LHCN-M2 (cell line): ENCODE data around the gene ABL2. TPM values are rescaled to one million over a fixed set of nuclear protein-coding genes. Genes with fewer than 3 reads are reported as not detected.

Experiments
- DNase-seq: peaks from one replicate; pipeline ENCODE4 v3.0.0-alpha.2; 2012; ENCODE audit warnings: low read depth
- total RNA-seq: library from RNA; depleted of rRNA; stranded (reverse); fragments of >200 nt; gene quantifications from 2 replicates; pipeline ENCODE4 v1.2.3, GENCODE V29; 2014; rRNA removed

Gene ABL2
- total RNA-seq, 1 experiment from 2014 or later: 61.8 TPM

- DNase-seq: no peak
Observed at GRCh38 chr1:179052776-179053175, 176.7 kb downstream of the ABL2 start.

Other genes starting within 250 kb of the ABL2 start
- gene FAM20B, start 203.8 kb downstream of the ABL2 start, total RNA-seq: 34.8 and 37.0 TPM in 2 replicates
- 47.1 and 54.6 TPM in 2 replicates for gene TOR3A, start 147.6 kb downstream of the ABL2 start, total RNA-seq
- gene SOAT1, start 64.1 kb upstream of the ABL2 start, total RNA-seq: 39.8 and 42.8 TPM in 2 replicates
- 1.4 TPM in 1 of 2 replicates, not detected in the other for gene AXDND1, start 136.3 kb upstream of the ABL2 start, total RNA-seq